MG63 (cell line): ENCODE data around the gene TMPRSS12. TPM values are rescaled to one million over a fixed set of nuclear protein-coding genes. Genes with fewer than 3 reads are reported as not detected.
"Not testable (repeated sequence)": the region's sequence is repeated elsewhere in the genome, so short reads cannot be mapped to it uniquely, and the experiment has no call there.

Source experiments
- DNase-seq: peaks from one replicate; pipeline ENCODE4 v3.0.0-alpha.2; 2020
- H3K27me3 ChIP-seq: fragments of 250-450 bp; sonication (Bioruptor Pico); 2 replicates; pipeline ENCODE4 v1.5.1; 2020; ENCODE audit warnings: mild to moderate bottlenecking, moderate library complexity
- H3K36me3 ChIP-seq: fragments of 250-450 bp; sonication (Bioruptor Pico); 2 replicates; pipeline ENCODE4 v1.5.1; 2020; ENCODE audit warnings: mild to moderate bottlenecking, moderate library complexity
- H3K4me3 ChIP-seq: fragments of 250-450 bp; sonication (Bioruptor Pico); 2 replicates; pipeline ENCODE4 v1.5.1; 2020; ENCODE audit warnings: mild to moderate bottlenecking, moderate library complexity
- H3K9me3 ChIP-seq: fragments of 250-450 bp; sonication (Bioruptor Pico); 2 replicates; pipeline ENCODE4 v1.5.1; 2020; ENCODE audit warnings: mild to moderate bottlenecking, moderate library complexity
- total RNA-seq: library from RNA; depleted of rRNA; stranded (reverse); fragments of >200 nt; shearing (Covaris generic); gene quantifications from 2 replicates; pipeline ENCODE4 v1.2.3, GENCODE V29; 2014; ENCODE audit warnings: low replicate concordance; rRNA removed

The TMPRSS12 gene
- not detected in 2 replicates for total RNA-seq

- DNase-seq: no peak
- no peaks in the 10 kb centered on the region for H3K36me3 ChIP-seq
- H3K9me3 ChIP-seq: no peaks in the 10 kb centered on the region
- no peaks in the 10 kb centered on the region for H3K27me3 ChIP-seq
- H3K4me3 ChIP-seq: no peak within 1 kb of the TSS
Measured at GRCh38 chr12:50842637-50843493, at the start of gene TMPRSS12. TSS of gene TMPRSS12 (plus strand) at chr12:50842926. CDS start at chr12:50842965, 39 bp downstream.

- Histone ChIP-seq H3K9me3 (peaks cover 37% of the 10 kb centered on the region), H3K27me3 (no peaks in the 10 kb centered on the region), H3K4me3 (no peak overlapping the region), H3K36me3 (peaks cover 78% of the 10 kb centered on the region)
- DNase-seq: no peak
Measured at GRCh38 chr12:50799908-50800307, 42.8 kb upstream of the TMPRSS12 start.

GRCh38 chr12:50803230-50803875 is 39.4 kb upstream of the TMPRSS12 start:
- H3K9me3 ChIP-seq: peaks cover 29% of the 10 kb centered on the region
- peaks cover 44% of the 10 kb centered on the region for H3K36me3 ChIP-seq
- DNase-seq: no peak
- H3K27me3 ChIP-seq: no peaks in the 10 kb centered on the region
- no peak overlapping the region for H3K4me3 ChIP-seq

- Histone ChIP-seq H3K36me3 (peaks cover 30% of the 10 kb centered on the region), H3K4me3 (no peak overlapping the region), H3K9me3 (peaks cover 1% of the 10 kb centered on the region), H3K27me3 (no peaks in the 10 kb centered on the region)
- no peak for DNase-seq
Measured at GRCh38 chr12:50806176-50806575, 36.5 kb upstream of the TMPRSS12 start.

- not testable (repeated sequence) for DNase-seq, H3K9me3 ChIP-seq, H3K27me3 ChIP-seq, H3K4me3 ChIP-seq
- peaks cover 40% of the 10 kb centered on the region for H3K36me3 ChIP-seq
Measured at GRCh38 chr12:50809131-50809530, 33.6 kb upstream of the TMPRSS12 start.

GRCh38 chr12:50814921-50815320 is 27.8 kb upstream of the TMPRSS12 start:
- not testable (repeated sequence) for H3K4me3 ChIP-seq, DNase-seq, H3K9me3 ChIP-seq, H3K27me3 ChIP-seq
- H3K36me3 ChIP-seq: peaks cover 80% of the 10 kb centered on the region

- Histone ChIP-seq H3K9me3 (no peaks in the 10 kb centered on the region), H3K27me3 (no peaks in the 10 kb centered on the region), H3K4me3 (no peak overlapping the region), H3K36me3 (peaks cover 40% of the 10 kb centered on the region)
- DNase-seq: no peak
Measured at GRCh38 chr12:50820177-50820576, 22.5 kb upstream of the TMPRSS12 start.

GRCh38 chr12:50822082-50822481 is 20.6 kb upstream of the TMPRSS12 start:
- Histone ChIP-seq H3K27me3 (no peaks in the 10 kb centered on the region), H3K4me3 (no peak overlapping the region), H3K9me3 (no peaks in the 10 kb centered on the region), H3K36me3 (peaks cover 21% of the 10 kb centered on the region)
- no peak for DNase-seq

GRCh38 chr12:50823724-50824123 is 19.0 kb upstream of the TMPRSS12 start:
- DNase-seq, H3K9me3 ChIP-seq, H3K36me3 ChIP-seq, H3K27me3 ChIP-seq, H3K4me3 ChIP-seq: not testable (repeated sequence)

- H3K36me3 ChIP-seq: 0 out of 2 replicates have a peak, but pooled peaks cover 2% of the 10 kb centered on the region
- DNase-seq: no peak
- no peak overlapping the region for H3K4me3 ChIP-seq
- H3K9me3 ChIP-seq: no peaks in the 10 kb centered on the region
- no peaks in the 10 kb centered on the region for H3K27me3 ChIP-seq
Measured at GRCh38 chr12:50824914-50825313, 17.8 kb upstream of the TMPRSS12 start.

GRCh38 chr12:50825372-50825838 is 17.3 kb upstream of the TMPRSS12 start:
- Histone ChIP-seq H3K4me3 (no peak overlapping the region), H3K9me3 (no peaks in the 10 kb centered on the region), H3K36me3 (0 out of 2 replicates have a peak, but pooled peaks cover 2% of the 10 kb centered on the region), H3K27me3 (no peaks in the 10 kb centered on the region)
- DNase-seq: no peak

- H3K4me3 ChIP-seq: no peak overlapping the region
- no peak for DNase-seq
Measured at GRCh38 chr12:50828121-50828520, 14.6 kb upstream of the TMPRSS12 start.

GRCh38 chr12:50828886-50829285 is 13.8 kb upstream of the TMPRSS12 start:
- Histone ChIP-seq H3K27me3 (no peaks in the 10 kb centered on the region), H3K9me3 (peaks cover 3% of the 10 kb centered on the region), H3K36me3 (no peaks in the 10 kb centered on the region), H3K4me3 (no peak overlapping the region)
- DNase-seq: no peak

More at GRCh38 chr12:50828121-50828520, 14.6 kb upstream of the TMPRSS12 start:
- Histone ChIP-seq H3K36me3 (no peaks in the 10 kb centered on the region), H3K27me3 (no peaks in the 10 kb centered on the region), H3K9me3 (no peaks in the 10 kb centered on the region; the same call in 1 of the 2 replicates)

- H3K9me3 ChIP-seq, DNase-seq, H3K27me3 ChIP-seq, H3K36me3 ChIP-seq, H3K4me3 ChIP-seq: not testable (repeated sequence)
Measured at GRCh38 chr12:50833801-50834200, 8.9 kb upstream of the TMPRSS12 start.

- Histone ChIP-seq H3K36me3 (no peaks in the 10 kb centered on the region), H3K27me3 (peaks cover 3% of the 10 kb centered on the region; the same call in 1 of the 2 replicates), H3K9me3 (peaks cover 2% of the 10 kb centered on the region; the same call in 1 of the 2 replicates), H3K4me3 (no peak overlapping the region)
- no peak for DNase-seq
Measured at GRCh38 chr12:50839042-50839441, 3.7 kb upstream of the TMPRSS12 start.

GRCh38 chr12:50840809-50841487 is 1.8 kb upstream of the TMPRSS12 start:
- no peak for DNase-seq

More at GRCh38 chr12:50840809-50841487, 1.8 kb upstream of the TMPRSS12 start:
- H3K36me3 ChIP-seq: no peaks in the 10 kb centered on the region
- peaks cover 3% of the 10 kb centered on the region; the same call in 1 of the 2 replicates for H3K27me3 ChIP-seq
- no peaks in the 10 kb centered on the region for H3K9me3 ChIP-seq
- H3K4me3 ChIP-seq: no peak overlapping the region
